ENCODE data around the gene ZNF441. TPM values are rescaled to one million over a fixed set of nuclear protein-coding genes. Genes with fewer than 3 reads are reported as not detected.
A peak's percentile ranks its signal among the peaks of the same experiment; 100 is the strongest.

Gene ZNF441
- total and polyA plus RNA-seq, 2 of the 13 experiments (the other 11 are each of a cell fraction or from before 2014, with no cell fraction given): 2.8 to 10.0 TPM

DNA sequence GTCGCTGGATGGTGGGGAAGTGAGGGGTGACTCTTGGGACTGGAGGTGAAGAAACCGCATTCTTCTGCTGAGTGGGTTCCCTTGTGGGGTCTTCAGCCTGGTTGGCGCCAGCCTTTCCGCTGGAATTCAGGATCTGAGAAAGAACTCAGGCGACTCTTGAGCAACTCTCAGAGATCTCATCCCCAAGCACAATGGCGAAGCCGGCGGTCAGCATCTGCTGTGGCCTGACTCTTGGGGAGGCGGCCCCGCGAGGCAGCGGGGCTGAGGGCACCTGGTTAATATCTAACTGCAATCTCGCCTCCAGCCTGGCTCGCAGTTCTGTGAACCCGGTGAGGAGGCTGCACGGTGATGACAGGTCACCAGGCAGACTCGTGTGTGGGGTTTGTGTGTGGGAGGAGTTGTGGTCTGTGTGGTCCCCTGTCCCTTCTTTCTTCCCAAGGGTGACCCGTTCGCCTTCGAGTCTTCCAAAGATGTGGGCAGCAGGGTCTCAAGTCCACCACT lies 883 bp downstream of the ZNF441 start:
- Histone ChIP-seq H3K4me3 (replicated peaks in 1 of 3; ENCODE audit: insufficient read depth in 1 of 3, low read depth in 2 of 3, low read length in 3 of 3) (peak overlapping the region; percentile 72 to 89 (median 81)), H3K4me2 (ENCODE audit: low read depth, low read length) (peak overlapping the region; percentile 78), H4K20me1 (ENCODE audit: insufficient read depth, low read length) (no peaks in the 10 kb centered on the region; the same call in 1 of the 2 replicates), H3K79me2 (ENCODE audit: insufficient read depth, low read length) (peaks cover 26% of the 10 kb centered on the region), H3K36me3 (replicated peaks in 1 of 2; ENCODE audit: control insufficient read depth in 1 of 2, insufficient read depth in 2 of 2, low read length in 2 of 2) (no peaks in the 10 kb centered on the region), H3K4me1 (ENCODE audit: insufficient read depth, low read length) (peaks cover 40% of the 10 kb centered on the region), H2AFZ (ENCODE audit: low read length) (no peak overlapping the region), H3K9me3 (ENCODE audit: low read length) (no peaks in the 10 kb centered on the region), H3K9ac (ENCODE audit: insufficient read depth, low read depth, low read length) (peak overlapping the region; percentile 81), H3K27me3 (ENCODE audit: control insufficient read depth in 1 of 2, insufficient read depth in 2 of 2, low read length in 2 of 2) (no peaks in the 10 kb centered on the region; a peak in 2 of 5 replicates), H3K27ac (ENCODE audit: extremely low read length, insufficient read depth, low read length) (peak overlapping the region; percentile 85)
- no TSS peak for BruUV-seq (replicated peaks)
- POLR2A ChIA-PET: interaction anchor here (1.4 to 1.6 kb wide), 2 partner anchors 30 kb away, joined by 7 to 15 read pairs; partner anchors contain the start of genes ZNF491 and ZNF823
- peak; percentile 87 for ATAC-seq
- WGBS (ENCODE audit: low lambda C conversion rate): 4% methylated on average over 10 of the region's 20 CpGs
- FAIRE-seq: peak; percentile 80
- CTCF ChIA-PET (ENCODE audit: low intra/inter-chr PET ratio, low total read pairs): no interaction called here
- intact Hi-C loops (cut with micrococcal nuclease; ENCODE audit: unreplicated experiment) (loop anchor here (2.0 kb wide), 1 partner anchor 29 kb away; the partner anchor contains the start of gene ZNF823), in situ Hi-C loops (cut with HindIII; ENCODE audit: extremely low pct_ligation_motif_present, low pct_unique_long_range_greater_than_20kb) (no loop called here)
- DNase-seq (ENCODE audit: low spot score): peak; percentile 72
- TF ChIP-seq ZSCAN12 (CRISPR knock-in tag; IDR thresholded peaks at IDR 0.05) (0 out of 2 replicates have a peak, but pooled peaks have one; percentile 7), RARA (CRISPR knock-in tag; IDR thresholded peaks at IDR 0.05) (peak; percentile 47; the same call in 1 of the 2 replicates), POLR2A (IDR thresholded peaks at IDR 0.05; ENCODE audit: insufficient read depth in 1 of 2, low read depth in 2 of 2, low read length in 2 of 2) (peak; percentile 57 to 86), POLR2G (IDR thresholded peaks at IDR 0.05; ENCODE audit: low read depth, low read length) (no peak), IKZF5 (CRISPR knock-in tag; IDR thresholded peaks at IDR 0.05) (peak; percentile 60; the same call in 1 of the 2 replicates), KDM3A (CRISPR knock-in tag; IDR thresholded peaks at IDR 0.05; ENCODE audit: low read depth) (no peak), ZNF263 (CRISPR knock-in tag; IDR thresholded peaks at IDR 0.05) (0 out of 2 replicates have a peak, but pooled peaks have one; percentile 44), EED (CRISPR knock-in tag; IDR thresholded peaks at IDR 0.05) (0 out of 2 replicates have a peak, but pooled peaks have one; percentile 15), PREB (CRISPR knock-in tag; IDR thresholded peaks at IDR 0.05) (no peak), ZFP41 (CRISPR knock-in tag; IDR thresholded peaks at IDR 0.05; ENCODE audit: borderline replicate concordance) (no peak), ERF (CRISPR knock-in tag; IDR thresholded peaks at IDR 0.05) (peak; percentile 69; the same call in 1 of the 2 replicates)
- TF ChIP-seq, protein P1, sequence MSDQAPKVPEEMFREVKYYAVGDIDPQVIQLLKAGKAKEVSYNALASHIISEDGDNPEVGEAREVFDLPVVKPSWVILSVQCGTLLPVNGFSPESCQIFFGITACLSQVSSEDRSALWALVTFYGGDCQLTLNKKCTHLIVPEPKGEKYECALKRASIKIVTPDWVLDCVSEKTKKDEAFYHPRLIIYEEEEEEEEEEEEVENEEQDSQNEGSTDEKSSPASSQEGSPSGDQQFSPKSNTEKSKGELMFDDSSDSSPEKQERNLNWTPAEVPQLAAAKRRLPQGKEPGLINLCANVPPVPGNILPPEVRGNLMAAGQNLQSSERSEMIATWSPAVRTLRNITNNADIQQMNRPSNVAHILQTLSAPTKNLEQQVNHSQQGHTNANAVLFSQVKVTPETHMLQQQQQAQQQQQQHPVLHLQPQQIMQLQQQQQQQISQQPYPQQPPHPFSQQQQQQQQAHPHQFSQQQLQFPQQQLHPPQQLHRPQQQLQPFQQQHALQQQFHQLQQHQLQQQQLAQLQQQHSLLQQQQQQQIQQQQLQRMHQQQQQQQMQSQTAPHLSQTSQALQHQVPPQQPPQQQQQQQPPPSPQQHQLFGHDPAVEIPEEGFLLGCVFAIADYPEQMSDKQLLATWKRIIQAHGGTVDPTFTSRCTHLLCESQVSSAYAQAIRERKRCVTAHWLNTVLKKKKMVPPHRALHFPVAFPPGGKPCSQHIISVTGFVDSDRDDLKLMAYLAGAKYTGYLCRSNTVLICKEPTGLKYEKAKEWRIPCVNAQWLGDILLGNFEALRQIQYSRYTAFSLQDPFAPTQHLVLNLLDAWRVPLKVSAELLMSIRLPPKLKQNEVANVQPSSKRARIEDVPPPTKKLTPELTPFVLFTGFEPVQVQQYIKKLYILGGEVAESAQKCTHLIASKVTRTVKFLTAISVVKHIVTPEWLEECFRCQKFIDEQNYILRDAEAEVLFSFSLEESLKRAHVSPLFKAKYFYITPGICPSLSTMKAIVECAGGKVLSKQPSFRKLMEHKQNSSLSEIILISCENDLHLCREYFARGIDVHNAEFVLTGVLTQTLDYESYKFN (CRISPR knock-in tag; conservative IDR thresholded peaks at IDR 0.05): peak; percentile 42
- TF ChIP-seq, protein P2, sequence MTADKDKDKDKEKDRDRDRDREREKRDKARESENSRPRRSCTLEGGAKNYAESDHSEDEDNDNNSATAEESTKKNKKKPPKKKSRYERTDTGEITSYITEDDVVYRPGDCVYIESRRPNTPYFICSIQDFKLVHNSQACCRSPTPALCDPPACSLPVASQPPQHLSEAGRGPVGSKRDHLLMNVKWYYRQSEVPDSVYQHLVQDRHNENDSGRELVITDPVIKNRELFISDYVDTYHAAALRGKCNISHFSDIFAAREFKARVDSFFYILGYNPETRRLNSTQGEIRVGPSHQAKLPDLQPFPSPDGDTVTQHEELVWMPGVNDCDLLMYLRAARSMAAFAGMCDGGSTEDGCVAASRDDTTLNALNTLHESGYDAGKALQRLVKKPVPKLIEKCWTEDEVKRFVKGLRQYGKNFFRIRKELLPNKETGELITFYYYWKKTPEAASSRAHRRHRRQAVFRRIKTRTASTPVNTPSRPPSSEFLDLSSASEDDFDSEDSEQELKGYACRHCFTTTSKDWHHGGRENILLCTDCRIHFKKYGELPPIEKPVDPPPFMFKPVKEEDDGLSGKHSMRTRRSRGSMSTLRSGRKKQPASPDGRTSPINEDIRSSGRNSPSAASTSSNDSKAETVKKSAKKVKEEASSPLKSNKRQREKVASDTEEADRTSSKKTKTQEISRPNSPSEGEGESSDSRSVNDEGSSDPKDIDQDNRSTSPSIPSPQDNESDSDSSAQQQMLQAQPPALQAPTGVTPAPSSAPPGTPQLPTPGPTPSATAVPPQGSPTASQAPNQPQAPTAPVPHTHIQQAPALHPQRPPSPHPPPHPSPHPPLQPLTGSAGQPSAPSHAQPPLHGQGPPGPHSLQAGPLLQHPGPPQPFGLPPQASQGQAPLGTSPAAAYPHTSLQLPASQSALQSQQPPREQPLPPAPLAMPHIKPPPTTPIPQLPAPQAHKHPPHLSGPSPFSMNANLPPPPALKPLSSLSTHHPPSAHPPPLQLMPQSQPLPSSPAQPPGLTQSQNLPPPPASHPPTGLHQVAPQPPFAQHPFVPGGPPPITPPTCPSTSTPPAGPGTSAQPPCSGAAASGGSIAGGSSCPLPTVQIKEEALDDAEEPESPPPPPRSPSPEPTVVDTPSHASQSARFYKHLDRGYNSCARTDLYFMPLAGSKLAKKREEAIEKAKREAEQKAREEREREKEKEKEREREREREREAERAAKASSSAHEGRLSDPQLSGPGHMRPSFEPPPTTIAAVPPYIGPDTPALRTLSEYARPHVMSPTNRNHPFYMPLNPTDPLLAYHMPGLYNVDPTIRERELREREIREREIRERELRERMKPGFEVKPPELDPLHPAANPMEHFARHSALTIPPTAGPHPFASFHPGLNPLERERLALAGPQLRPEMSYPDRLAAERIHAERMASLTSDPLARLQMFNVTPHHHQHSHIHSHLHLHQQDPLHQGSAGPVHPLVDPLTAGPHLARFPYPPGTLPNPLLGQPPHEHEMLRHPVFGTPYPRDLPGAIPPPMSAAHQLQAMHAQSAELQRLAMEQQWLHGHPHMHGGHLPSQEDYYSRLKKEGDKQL (CRISPR knock-in tag; IDR thresholded peaks at IDR 0.05; ENCODE audit: low read depth): no peak

All from HepG2 (cell line).